Smooth muscle cell (in vitro differentiated cells): ENCODE measurements around the gene CCDC138. TPM values are rescaled to one million over a fixed set of nuclear protein-coding genes. Genes with fewer than 3 reads are reported as not detected.

Source experiments
- DNase-seq: peaks from one replicate; lab custom pipeline; 2025; ENCODE audit not compliant: unreplicated experiment; lab: John Stamatoyannopoulos, UW
- H2AFZ ChIP-seq: fragments of 200-600 bp; sonication (generic); 2 replicates; pipeline ENCODE4 v1.6.0; 2016; ENCODE audit warnings: antibody characterized with exemption, low read depth, mild to moderate bottlenecking
- H3F3A ChIP-seq: fragments of 200-600 bp; sonication (generic); 2 replicates; pipeline ENCODE4 v1.6.0; 2017; ENCODE audit warnings: antibody characterized with exemption, low read depth
- H3K27ac ChIP-seq: fragments of 200-600 bp; sonication (generic); 2 replicates; pipeline ENCODE4 v1.5.1; 2016; ENCODE audit warnings: low read depth, mild to moderate bottlenecking
- H3K27me3 ChIP-seq: fragments of 200-600 bp; sonication (generic); 2 replicates; pipeline ENCODE4 v1.6.1; 2016; ENCODE audit warnings: low read depth, mild to moderate bottlenecking
- H3K36me3 ChIP-seq: fragments of 200-600 bp; sonication (generic); 2 replicates; pipeline ENCODE4 v1.5.1; 2016; ENCODE audit warnings: low read depth
- H3K4me1 ChIP-seq: fragments of 200-600 bp; sonication (generic); 2 replicates; pipeline ENCODE4 v1.5.1; 2016; ENCODE audit warnings: low read depth
- H3K4me2 ChIP-seq: fragments of 200-600 bp; sonication (generic); 2 replicates; pipeline ENCODE4 v1.6.0; 2016; ENCODE audit warnings: mild to moderate bottlenecking
- H3K4me3 ChIP-seq: fragments of 200-600 bp; sonication (generic); 2 replicates; pipeline ENCODE4 v1.5.1; 2016; ENCODE audit warnings: mild to moderate bottlenecking
- H3K79me2 ChIP-seq: fragments of 200-600 bp; sonication (generic); 2 replicates; pipeline ENCODE4 v1.6.0; 2016; ENCODE audit warnings: low read depth, mild to moderate bottlenecking
- H3K9ac ChIP-seq: fragments of 200-600 bp; sonication (generic); 2 replicates; pipeline ENCODE4 v1.6.0; 2016; ENCODE audit warnings: low read depth
- H3K9me3 ChIP-seq: fragments of 200-600 bp; sonication (generic); replicated peaks from 2 replicates; pipeline ENCODE4 v1.5.1; 2016; ENCODE audit warnings: low read depth
- H4K20me1 ChIP-seq: fragments of 200-600 bp; sonication (generic); 2 replicates; pipeline ENCODE4 v1.6.0; 2016; ENCODE audit warnings: low read depth
- WGBS: methylation state at CpG from one replicate; pipeline ENCODE4 v1.1.7; 2016; ENCODE audit warnings: low lambda C conversion rate; 5-methylcytosine and 5-hydroxymethylcytosine counted together
- polyA plus RNA-seq: library from polyadenylated mRNA; unstranded; fragments of >200 nt; fragmentation: Nextera tagmentation; extraction: Ambion mirVana; gene quantifications from 2 replicates; pipeline ENCODE4 v1.2.1, GENCODE V29; 2016
- total RNA-seq: library from RNA; depleted of rRNA; stranded (reverse); fragments of >200 nt; gene quantifications from 2 replicates; pipeline ENCODE4 v1.2.3, GENCODE V29; 2014
- TF ChIP-seq, protein P1 (sequence below): fragments of 200-600 bp; sonication (generic); IDR thresholded peaks from 2 replicates; pipeline ENCODE4 v1.5.1; 2017; ENCODE audit warnings: borderline replicate concordance, mild to moderate bottlenecking, antibody characterized with exemption; ENCODE audit not compliant: insufficient read depth, poor library complexity, severe bottlenecking

CCDC138 gene
- total and polyA plus RNA-seq, 2 experiments from 2014 or later, result 2.7 to 5.9 TPM

DNA sequence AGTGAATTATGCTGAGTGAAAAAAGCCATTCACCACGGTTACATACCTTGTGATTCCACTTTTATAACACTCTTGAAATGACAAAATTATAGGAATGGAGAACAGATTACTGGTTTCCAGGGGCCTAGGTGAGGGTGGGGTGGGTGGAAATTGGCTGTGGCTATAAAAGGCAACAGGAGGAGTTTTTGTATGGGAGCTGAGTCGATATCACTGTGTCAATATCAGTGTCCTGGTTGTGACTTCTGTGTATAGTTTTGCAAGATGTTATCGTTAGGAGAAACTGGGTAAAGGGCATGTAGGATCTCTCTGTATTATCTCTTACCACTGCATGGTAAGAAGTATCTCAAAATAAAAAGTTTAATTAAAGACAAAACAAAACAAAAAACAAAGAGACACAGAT is 118.1 kb downstream of the CCDC138 start:
- Histone ChIP-seq H3K27ac (no peak overlapping the region), H3K4me3 (no peak overlapping the region), H3K9ac (no peak overlapping the region), H4K20me1 (no peaks in the 10 kb centered on the region), H3K79me2 (no peaks in the 10 kb centered on the region), H2AFZ (no peak overlapping the region), H3K4me2 (no peak overlapping the region), H3F3A (no peaks in the 10 kb centered on the region), H3K36me3 (no peaks in the 10 kb centered on the region), H3K4me1 (no peaks in the 10 kb centered on the region), H3K9me3 (no peaks in the 10 kb centered on the region), H3K27me3 (no peaks in the 10 kb centered on the region)
- DNase-seq, result no peak
- TF ChIP-seq, protein P1, sequence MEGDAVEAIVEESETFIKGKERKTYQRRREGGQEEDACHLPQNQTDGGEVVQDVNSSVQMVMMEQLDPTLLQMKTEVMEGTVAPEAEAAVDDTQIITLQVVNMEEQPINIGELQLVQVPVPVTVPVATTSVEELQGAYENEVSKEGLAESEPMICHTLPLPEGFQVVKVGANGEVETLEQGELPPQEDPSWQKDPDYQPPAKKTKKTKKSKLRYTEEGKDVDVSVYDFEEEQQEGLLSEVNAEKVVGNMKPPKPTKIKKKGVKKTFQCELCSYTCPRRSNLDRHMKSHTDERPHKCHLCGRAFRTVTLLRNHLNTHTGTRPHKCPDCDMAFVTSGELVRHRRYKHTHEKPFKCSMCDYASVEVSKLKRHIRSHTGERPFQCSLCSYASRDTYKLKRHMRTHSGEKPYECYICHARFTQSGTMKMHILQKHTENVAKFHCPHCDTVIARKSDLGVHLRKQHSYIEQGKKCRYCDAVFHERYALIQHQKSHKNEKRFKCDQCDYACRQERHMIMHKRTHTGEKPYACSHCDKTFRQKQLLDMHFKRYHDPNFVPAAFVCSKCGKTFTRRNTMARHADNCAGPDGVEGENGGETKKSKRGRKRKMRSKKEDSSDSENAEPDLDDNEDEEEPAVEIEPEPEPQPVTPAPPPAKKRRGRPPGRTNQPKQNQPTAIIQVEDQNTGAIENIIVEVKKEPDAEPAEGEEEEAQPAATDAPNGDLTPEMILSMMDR, result no peak
- 86% methylated on average over 3 of the region's 3 CpGs for WGBS

DNA sequence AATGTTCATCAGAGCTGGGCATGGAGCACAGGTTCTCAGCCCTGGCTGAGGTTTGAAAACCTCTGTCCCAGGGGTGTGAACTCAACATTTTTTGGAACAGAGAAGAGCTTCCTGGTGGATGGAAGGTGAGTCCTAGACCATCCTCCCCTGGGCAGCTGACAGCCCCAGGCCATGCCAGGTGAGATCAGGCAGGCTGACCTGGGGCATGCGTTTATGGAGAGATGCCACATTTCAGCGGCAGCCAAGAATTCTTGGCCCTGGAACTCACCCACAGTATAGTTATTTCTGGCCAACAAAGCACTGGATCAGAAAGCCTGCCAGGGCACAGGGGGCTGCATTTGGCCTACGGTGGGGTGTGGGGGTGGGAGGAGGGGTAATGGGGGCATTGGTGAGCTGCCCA is 118.6 kb downstream of the CCDC138 start:
- 88% methylated on average over 3 of the region's 3 CpGs for WGBS
- H3K4me1 ChIP-seq, result no peaks in the 10 kb centered on the region
- H3F3A ChIP-seq, result no peaks in the 10 kb centered on the region
- H3K27me3 ChIP-seq, result no peaks in the 10 kb centered on the region
- H3K79me2 ChIP-seq, result no peaks in the 10 kb centered on the region
- no peak overlapping the region for H3K4me2 ChIP-seq
- no peak for DNase-seq
- no peak overlapping the region for H3K27ac ChIP-seq
- no peaks in the 10 kb centered on the region for H4K20me1 ChIP-seq
- H2AFZ ChIP-seq, result no peak overlapping the region
- H3K9me3 ChIP-seq, result no peaks in the 10 kb centered on the region
- TF ChIP-seq, protein P1, result no peak
- no peaks in the 10 kb centered on the region for H3K36me3 ChIP-seq
- H3K9ac ChIP-seq, result no peak overlapping the region
- no peak overlapping the region for H3K4me3 ChIP-seq

DNA sequence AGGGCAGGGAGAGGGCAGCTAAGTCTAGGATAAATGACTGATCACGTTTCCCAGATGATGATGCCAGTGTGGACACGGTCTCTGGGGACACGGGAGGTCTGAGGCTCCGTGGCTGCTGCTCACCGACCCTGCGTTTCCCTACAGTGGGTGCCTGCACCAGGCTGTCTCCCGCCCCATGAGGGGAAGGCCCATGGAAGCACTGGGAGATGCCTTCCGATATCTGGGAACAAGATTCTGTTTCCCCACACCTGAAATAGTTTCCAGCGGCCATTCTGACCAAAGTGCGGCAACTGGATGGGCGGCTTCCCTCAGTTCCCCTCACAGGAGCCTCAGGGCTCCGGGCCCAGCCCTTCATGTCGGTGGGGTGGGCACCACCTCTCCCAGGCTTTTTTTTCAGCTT is 119.3 kb downstream of the CCDC138 start:
- H4K20me1 ChIP-seq, result no peaks in the 10 kb centered on the region
- DNase-seq, result no peak
- H2AFZ ChIP-seq, result no peak overlapping the region
- H3K4me2 ChIP-seq, result no peak overlapping the region
- H3K79me2 ChIP-seq, result no peaks in the 10 kb centered on the region
- H3K9ac ChIP-seq, result no peak overlapping the region
- no peaks in the 10 kb centered on the region for H3F3A ChIP-seq
- H3K4me1 ChIP-seq, result no peaks in the 10 kb centered on the region
- H3K27me3 ChIP-seq, result no peaks in the 10 kb centered on the region
- no peak overlapping the region for H3K4me3 ChIP-seq
- WGBS, result 83% methylated on average over 13 of the region's 13 CpGs
- no peaks in the 10 kb centered on the region for H3K9me3 ChIP-seq
- no peak overlapping the region for H3K27ac ChIP-seq
- TF ChIP-seq, protein P1, result no peak
- H3K36me3 ChIP-seq, result no peaks in the 10 kb centered on the region

DNA sequence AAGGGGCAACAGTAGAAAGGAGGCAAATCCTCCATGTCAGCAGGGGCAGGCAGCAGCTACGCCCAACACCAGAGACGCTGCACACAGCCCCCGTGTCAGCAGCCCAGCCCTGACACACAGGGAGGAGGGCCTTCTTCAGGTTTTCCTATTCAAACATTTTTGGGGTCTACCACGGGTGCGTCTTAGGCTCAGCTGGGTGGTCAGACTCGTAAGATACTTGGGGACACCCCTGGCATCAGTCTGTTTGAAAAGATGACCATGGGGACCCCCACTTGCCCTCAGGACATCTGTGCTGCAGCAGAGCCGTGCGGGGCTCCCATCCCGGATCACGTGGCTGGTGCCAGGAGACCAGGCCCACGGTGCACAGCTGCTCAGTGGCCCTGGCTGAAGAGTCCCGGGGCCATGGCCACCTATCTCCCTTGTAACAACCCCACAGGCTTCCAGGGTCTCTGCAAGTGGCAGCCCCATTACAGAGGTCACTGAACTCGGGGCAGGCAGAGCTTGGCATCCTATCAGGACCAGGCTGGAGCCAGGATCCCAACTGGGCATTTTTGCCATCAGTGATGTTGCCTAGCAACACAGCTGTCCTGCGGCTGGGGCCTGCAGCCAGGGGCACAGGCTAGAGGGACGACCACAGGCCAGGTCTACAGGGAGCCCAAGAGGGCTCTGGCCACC is 120.0 kb downstream of the CCDC138 start:
- no peak overlapping the region for H3K9ac ChIP-seq
- no peaks in the 10 kb centered on the region for H4K20me1 ChIP-seq
- H3K27me3 ChIP-seq, result no peaks in the 10 kb centered on the region
- H3K27ac ChIP-seq, result no peak overlapping the region
- TF ChIP-seq, protein P1, result no peak
- no peak overlapping the region for H3K4me3 ChIP-seq
- no peaks in the 10 kb centered on the region for H3K9me3 ChIP-seq
- H3F3A ChIP-seq, result no peaks in the 10 kb centered on the region
- no peak for DNase-seq
- no peak overlapping the region for H3K4me2 ChIP-seq
- H3K4me1 ChIP-seq, result no peaks in the 10 kb centered on the region
- no peaks in the 10 kb centered on the region for H3K79me2 ChIP-seq
- WGBS, result 86% methylated on average over 15 of the region's 15 CpGs
- H3K36me3 ChIP-seq, result no peaks in the 10 kb centered on the region
- H2AFZ ChIP-seq, result no peak overlapping the region
